Activated B cell treated with CpG ODN at 0.5 μM for 24 hours (primary cell): ENCODE measurements around the gene ECD. TPM values are rescaled to one million over a fixed set of nuclear protein-coding genes. Genes with fewer than 3 reads are reported as not detected.
A peak's percentile ranks its signal among the peaks of the same experiment; 100 is the strongest.

Experiments used
- ATAC-seq: fragments of 200-7000 bp; cut with Tn5 transposase; one replicate; pipeline ENCODE4 v1.10.0; 2021; ENCODE audit warnings: low read depth, mild to moderate bottlenecking, moderate library complexity
- CTCF ChIA-PET: fragments of 350-600 bp; sonication (Branson Sonifier 250); formaldehyde crosslinking; loops from one replicate; lab custom pipeline; 2021; ENCODE audit warnings: antibody characterized with exemption; lab: Charles Lee
- POLR2A ChIA-PET: fragments of 350-600 bp; sonication (Branson Sonifier 250); formaldehyde crosslinking; loops from one replicate; lab custom pipeline; 2021; ENCODE audit warnings: antibody characterized with exemption; lab: Charles Lee
- DNase-seq: peaks from one replicate; pipeline ENCODE4 v3.0.0; 2022
- H3K27ac Mint-ChIP-seq: one replicate; pipeline ENCODE4 v1.8.0; 2020; ENCODE audit warnings: mixed read lengths
- H3K27me3 Mint-ChIP-seq: one replicate; pipeline ENCODE4 v1.8.0; 2021; ENCODE audit warnings: mixed read lengths
- H3K36me3 Mint-ChIP-seq: one replicate; pipeline ENCODE4 v1.8.0; 2021; ENCODE audit warnings: low read depth, mixed read lengths
- H3K4me1 Mint-ChIP-seq: one replicate; pipeline ENCODE4 v1.8.0; 2021; ENCODE audit warnings: mixed read lengths
- H3K4me3 Mint-ChIP-seq: one replicate; pipeline ENCODE4 v1.8.0; 2020; ENCODE audit warnings: mild to moderate bottlenecking, mixed read lengths
- H3K9me3 Mint-ChIP-seq: one replicate; pipeline ENCODE4 v1.8.0; 2020; ENCODE audit warnings: mixed read lengths
- intact Hi-C: fragments of 100-400 bp; cut with micrococcal nuclease; formaldehyde crosslinking; loops from one replicate; pipeline ENCODE4 v1.15.1; 2024
- total RNA-seq: library from RNA; stranded (reverse); gene quantifications from 2 replicates; pipeline ENCODE4 v1.2.3, GENCODE V29; 2022
- TF ChIP-seq, protein P1 (sequence below): fragments of 200-600 bp; IDR thresholded peaks from one replicate; pipeline ENCODE4 v1.8.0; 2022; ENCODE audit warnings: antibody characterized with exemption, mild to moderate bottlenecking

Gene ECD
- total RNA-seq, 1 donor from 2014 or later: 35.0 TPM

DNA sequence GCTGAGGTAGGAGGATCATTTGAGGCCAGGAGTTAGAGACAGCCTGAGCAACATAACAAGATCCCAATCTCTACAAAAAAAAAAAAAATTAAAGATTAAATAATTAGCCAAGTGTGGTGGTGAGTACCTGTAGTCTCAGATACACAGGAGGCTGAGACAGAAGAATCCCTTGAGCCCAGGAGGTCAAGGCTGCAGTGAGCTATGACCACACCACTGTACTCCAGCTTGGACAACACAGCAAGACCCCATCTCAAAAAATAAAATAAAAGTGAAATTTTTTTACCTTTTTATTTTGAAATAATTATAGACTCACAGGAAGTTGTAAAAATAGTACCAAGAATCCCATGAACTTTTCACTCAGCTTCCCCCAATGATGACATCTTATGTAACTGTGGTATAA is 5.1 kb upstream of the ECD start:
- Mint-ChIP-seq H3K27me3 (no peaks in the 10 kb centered on the region), H3K36me3 (peaks cover 23% of the 10 kb centered on the region), H3K9me3 (no peaks in the 10 kb centered on the region), H3K4me3 (no peak overlapping the region), H3K27ac (no peak overlapping the region), H3K4me1 (peaks cover 6% of the 10 kb centered on the region)
- ChIA-PET CTCF (interaction anchor here (0.7 kb wide), 1 partner anchor 13 kb away, joined by 3 read pairs; no protein-coding TSS in a partner anchor), POLR2A (no interaction called here)
- DNase-seq: no peak
- TF ChIP-seq, protein P1, sequence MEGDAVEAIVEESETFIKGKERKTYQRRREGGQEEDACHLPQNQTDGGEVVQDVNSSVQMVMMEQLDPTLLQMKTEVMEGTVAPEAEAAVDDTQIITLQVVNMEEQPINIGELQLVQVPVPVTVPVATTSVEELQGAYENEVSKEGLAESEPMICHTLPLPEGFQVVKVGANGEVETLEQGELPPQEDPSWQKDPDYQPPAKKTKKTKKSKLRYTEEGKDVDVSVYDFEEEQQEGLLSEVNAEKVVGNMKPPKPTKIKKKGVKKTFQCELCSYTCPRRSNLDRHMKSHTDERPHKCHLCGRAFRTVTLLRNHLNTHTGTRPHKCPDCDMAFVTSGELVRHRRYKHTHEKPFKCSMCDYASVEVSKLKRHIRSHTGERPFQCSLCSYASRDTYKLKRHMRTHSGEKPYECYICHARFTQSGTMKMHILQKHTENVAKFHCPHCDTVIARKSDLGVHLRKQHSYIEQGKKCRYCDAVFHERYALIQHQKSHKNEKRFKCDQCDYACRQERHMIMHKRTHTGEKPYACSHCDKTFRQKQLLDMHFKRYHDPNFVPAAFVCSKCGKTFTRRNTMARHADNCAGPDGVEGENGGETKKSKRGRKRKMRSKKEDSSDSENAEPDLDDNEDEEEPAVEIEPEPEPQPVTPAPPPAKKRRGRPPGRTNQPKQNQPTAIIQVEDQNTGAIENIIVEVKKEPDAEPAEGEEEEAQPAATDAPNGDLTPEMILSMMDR: no peak
- no peak for ATAC-seq
- intact Hi-C loops: no loop called here

DNA sequence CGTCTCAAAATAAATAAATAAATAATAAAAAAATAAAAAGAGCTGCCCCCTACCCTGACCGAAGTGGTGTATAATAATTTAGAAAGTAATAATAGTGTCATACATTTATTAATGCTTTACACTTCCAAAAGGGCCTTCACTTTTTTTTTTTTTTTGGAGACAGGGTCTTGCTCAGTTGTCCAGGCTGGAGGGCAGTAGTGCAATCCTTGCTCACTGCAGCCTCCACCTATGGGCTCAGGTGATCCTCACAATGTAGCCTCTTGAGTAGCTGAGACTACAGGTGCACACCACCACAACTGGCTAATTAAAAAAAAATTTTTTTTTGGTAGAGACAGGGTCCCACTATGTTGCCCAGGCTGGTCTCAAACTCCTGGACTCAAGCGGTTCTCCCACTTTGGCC is 1.5 kb upstream of the ECD start:
- Mint-ChIP-seq H3K4me1 (peaks cover 31% of the 10 kb centered on the region), H3K9me3 (no peaks in the 10 kb centered on the region), H3K4me3 (peak overlapping the region; percentile 46)

DNA sequence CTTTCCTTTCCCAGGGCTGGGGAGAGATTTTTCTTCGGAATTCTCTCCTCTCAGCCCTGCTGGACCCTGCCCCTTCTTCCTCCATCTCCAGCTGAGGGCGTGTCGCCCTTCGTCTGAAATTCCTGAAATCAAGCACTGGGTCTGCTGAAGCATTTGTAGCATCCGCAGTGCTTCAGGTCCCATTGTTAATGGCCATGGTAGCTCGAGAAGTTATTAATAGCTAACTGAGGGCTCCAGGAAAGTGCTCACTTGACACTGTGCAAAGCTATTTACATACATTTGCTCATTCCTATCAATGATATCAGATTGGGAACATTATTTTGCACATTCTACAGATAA is 626 bp upstream of the ECD start:
- POLR2A ChIA-PET: interaction anchor here (1.1 to 2.0 kb wide), 5 partner anchors 10 to 84 kb away, joined by 4 to 26 read pairs (median 8); partner anchors contain the start of genes DNAJC9, MRPS16 and P4HA1
- DNase-seq: no peak
- Mint-ChIP-seq H3K4me3 (peak overlapping the region; percentile 100), H3K27me3 (no peaks in the 10 kb centered on the region), H3K36me3 (peaks cover 21% of the 10 kb centered on the region), H3K9me3 (no peaks in the 10 kb centered on the region), H3K27ac (peak overlapping the region; percentile 83), H3K4me1 (peaks cover 31% of the 10 kb centered on the region)
- intact Hi-C loops: loop anchor here (1.0 to 10.0 kb wide), 7 partner anchors 58 to 814 kb away; partner anchors contain the start of genes DNAJB12, DNAJC9, MYOZ1 and NUDT13
- TF ChIP-seq, protein P1: no peak
- CTCF ChIA-PET: interaction anchor here (0.8 to 2.4 kb wide), 3 partner anchors 10 to 72 kb away, joined by 3 to 14 read pairs (median 8); partner anchors contain the start of gene P4HA1
- peak; percentile 3 for ATAC-seq

More for the DNA sequence above, 1.5 kb upstream of the ECD start:
- Mint-ChIP-seq H3K27me3 (no peaks in the 10 kb centered on the region), H3K36me3 (peaks cover 17% of the 10 kb centered on the region), H3K27ac (no peak overlapping the region)
- TF ChIP-seq, protein P1: no peak
- no peak for ATAC-seq
- intact Hi-C loops: loop anchor here (5.0 to 10.0 kb wide), 3 partner anchors 328 to 473 kb away; partner anchors contain the start of genes MYOZ1 and PPP3CB
- ChIA-PET CTCF (interaction anchor here (1.5 to 2.4 kb wide), 3 partner anchors 10 to 73 kb away, joined by 8 to 14 read pairs (median 10); partner anchors contain the start of gene P4HA1), POLR2A (interaction anchor here (1.0 kb wide), 1 partner anchor 73 kb away, joined by 3 read pairs; no protein-coding TSS in a partner anchor)
- no peak for DNase-seq

DNA sequence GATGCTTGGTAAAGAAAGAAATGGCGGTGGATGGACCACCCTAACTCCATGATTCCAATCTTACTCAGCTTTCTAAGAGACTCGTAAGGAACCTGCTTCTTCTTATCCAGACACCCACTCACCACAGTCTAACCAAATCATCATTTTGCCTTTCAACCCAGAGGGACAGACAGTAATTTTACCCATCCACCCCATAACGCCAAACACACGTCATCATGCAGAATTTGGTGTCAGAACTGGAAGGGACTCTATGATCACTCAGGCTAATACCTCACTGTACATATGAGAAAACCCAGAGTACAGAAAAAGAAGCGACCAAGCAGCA is 388 bp downstream of the ECD start:
- H3K36me3 Mint-ChIP-seq: peaks cover 28% of the 10 kb centered on the region
- no peaks in the 10 kb centered on the region for H3K27me3 Mint-ChIP-seq
- DNase-seq (no peak), ATAC-seq (no peak)
- peaks cover 37% of the 10 kb centered on the region for H3K4me1 Mint-ChIP-seq
- H3K27ac Mint-ChIP-seq: peak overlapping the region; percentile 99
- peak overlapping the region; percentile 100 for H3K4me3 Mint-ChIP-seq
- H3K9me3 Mint-ChIP-seq: no peaks in the 10 kb centered on the region
- intact Hi-C loops: loop anchor here (5.0 to 10.0 kb wide), 3 partner anchors 330 to 475 kb away; partner anchors contain the start of genes MYOZ1 and PPP3CB
- TF ChIP-seq, protein P1: no peak
- ChIA-PET POLR2A (interaction anchor here (0.6 to 2.0 kb wide), 5 partner anchors 9 to 909 kb away, joined by 4 to 26 read pairs (median 6); partner anchors contain the start of genes DNAJC9 and P4HA1), CTCF (no interaction called here)

DNA sequence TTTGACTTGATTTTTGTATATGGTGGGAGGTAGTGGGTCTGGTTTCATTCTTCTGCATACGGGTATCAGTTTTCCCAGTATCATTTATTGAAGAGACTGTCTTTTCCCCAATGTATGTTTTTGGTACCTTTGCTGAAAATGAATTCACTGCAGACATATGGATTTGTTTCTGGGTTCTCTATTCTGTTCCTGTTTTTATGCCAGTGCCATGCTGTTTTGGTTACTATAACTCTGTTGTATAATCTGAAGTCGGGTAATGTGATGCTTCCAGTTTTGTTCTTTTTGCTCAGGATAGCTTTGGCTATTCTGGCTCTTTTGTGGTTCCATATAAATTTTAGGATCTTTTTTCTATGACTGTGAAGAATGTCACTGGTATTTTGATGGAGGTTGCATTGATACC is 836 bp downstream of the ECD start:
- CTCF ChIA-PET: no interaction called here
- Mint-ChIP-seq H3K27me3 (no peaks in the 10 kb centered on the region), H3K4me1 (peaks cover 41% of the 10 kb centered on the region), H3K36me3 (peaks cover 32% of the 10 kb centered on the region), H3K9me3 (no peaks in the 10 kb centered on the region), H3K4me3 (peak overlapping the region; percentile 100), H3K27ac (peak overlapping the region; percentile 99)
- DNase-seq: no peak
- intact Hi-C loops: loop anchor here (5.0 to 10.0 kb wide), 3 partner anchors 330 to 475 kb away; partner anchors contain the start of genes MYOZ1 and PPP3CB
- no peak for ATAC-seq
- TF ChIP-seq, protein P1: no peak
- POLR2A ChIA-PET: interaction anchor here (2.0 kb wide), 1 partner anchor 71 kb away, joined by 26 read pairs; the partner anchor contains the start of gene P4HA1
